Stimulated activated CD4-positive, alpha-beta T cell treated with anti-CD3 and anti-CD28 coated beads, Interleukin-1b, Interleukin-23, amount 100 ng/mL, for 48 hours (primary cell): ENCODE measurements around the gene SH3RF3.

ENCODE experiments used
- DNase-seq: peaks from one replicate; pipeline ENCODE4 v3.0.0-alpha.2; 2020

The SH3RF3 gene

DNA sequence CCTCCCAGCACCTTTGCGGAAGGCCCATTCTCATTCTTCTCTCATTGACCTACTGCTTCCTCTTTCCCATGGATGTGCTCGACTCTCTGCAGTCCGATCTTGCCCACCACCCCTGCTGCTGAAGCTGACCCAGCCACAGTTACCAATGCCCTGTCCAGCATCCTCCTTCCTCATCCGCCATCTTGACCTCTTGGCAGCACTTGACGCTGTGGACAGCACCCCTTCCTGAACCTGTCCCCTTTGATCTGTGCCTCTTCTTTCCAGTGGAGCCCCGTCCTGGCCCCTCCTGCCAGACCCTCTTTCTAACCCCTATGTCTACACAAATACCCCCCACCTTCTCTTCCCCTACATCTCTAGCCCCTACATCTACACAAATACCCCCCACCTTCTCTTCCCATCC is 275.7 kb downstream of the SH3RF3 start:
- DNase-seq, result no peak

DNA sequence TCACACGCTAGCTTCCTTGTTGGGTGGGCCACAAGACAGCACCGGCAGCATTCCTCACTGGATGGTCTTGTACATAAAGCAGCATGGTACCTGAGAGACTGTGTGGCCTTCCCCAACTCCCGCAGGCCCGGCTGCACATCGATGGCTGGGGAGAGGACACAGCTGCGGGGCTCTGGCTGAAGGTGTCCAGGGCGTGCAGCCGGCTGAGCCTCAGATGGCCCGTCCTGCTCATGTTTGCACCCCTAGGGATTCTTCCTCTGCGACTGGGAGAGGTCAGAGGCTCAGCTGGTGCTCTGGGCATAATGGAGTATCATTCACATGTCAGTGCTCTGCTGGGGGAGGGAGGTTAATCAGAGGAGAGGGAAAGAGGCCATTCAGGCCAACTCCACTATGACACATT is 276.9 kb downstream of the SH3RF3 start:
- no peak for DNase-seq

DNA sequence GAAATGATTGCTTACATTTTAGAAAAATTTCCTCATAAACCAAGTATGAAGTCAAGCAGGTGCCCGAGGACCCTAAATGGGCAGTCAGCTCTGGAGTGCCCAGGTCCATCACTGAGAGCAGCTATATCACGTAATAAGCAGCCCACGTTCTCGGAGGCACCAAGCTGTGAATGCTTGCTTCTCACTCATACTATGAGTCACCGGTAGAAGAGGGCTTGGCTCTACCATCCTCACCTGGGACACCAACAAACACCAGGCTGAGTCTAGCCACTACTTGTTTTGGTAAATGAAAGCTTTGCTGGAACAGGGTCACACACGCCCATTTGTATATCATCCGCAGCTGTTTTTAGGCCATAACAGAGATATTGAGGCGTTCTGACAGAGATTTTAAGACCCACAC is 277.3 kb downstream of the SH3RF3 start:
- no peak for DNase-seq

DNA sequence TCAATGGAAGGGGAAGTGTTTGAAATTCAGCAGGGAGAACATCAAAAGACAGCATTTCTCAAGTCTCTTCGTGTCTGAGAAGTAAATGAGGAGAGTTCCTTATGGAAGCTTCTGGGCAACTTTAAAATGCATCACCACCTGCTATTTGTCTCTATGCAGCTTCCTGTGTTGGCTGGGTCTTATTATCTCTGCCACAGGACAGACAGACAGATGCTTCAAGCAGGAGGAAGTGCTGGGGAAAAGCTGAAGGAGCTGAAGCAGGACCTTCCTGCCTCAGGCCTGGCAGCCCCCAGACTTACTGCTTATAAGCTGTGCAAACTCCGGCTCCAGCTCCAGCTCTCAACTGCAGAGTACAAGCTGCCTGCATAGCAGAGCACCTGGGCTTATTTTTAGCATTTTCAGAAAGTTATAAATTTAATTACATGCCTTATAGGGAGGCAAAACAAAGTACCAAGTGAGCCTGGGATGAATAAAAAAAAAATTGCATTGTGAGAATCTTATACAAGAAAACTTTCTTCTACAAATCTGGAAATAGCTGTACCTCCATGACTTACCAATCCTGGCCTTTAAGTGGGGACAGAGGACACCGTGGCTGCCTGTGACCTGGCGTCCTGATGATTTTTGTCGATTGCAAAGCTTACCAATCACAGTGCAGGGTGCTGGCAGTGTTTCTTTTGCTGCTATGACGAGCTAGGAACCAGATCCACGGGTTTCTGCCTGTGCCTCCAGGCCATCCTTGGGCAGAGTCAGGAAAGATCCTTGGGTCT is 278.5 kb downstream of the SH3RF3 start:
- no peak for DNase-seq

DNA sequence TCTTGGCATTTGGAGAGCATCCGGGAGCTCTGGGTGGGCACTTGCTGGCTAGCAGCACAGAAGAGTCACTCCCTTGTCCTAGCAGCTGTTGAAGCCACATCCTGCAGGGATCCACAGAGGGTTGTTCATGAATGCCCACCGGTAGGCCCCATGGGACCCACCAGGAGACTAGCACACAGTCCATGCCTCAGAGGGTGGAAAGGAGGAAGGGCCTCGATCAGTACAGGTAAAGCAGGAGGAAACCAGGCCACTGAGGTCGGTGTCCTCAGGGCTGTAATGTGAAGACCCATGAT is 279.0 kb downstream of the SH3RF3 start:
- no peak for DNase-seq

DNA sequence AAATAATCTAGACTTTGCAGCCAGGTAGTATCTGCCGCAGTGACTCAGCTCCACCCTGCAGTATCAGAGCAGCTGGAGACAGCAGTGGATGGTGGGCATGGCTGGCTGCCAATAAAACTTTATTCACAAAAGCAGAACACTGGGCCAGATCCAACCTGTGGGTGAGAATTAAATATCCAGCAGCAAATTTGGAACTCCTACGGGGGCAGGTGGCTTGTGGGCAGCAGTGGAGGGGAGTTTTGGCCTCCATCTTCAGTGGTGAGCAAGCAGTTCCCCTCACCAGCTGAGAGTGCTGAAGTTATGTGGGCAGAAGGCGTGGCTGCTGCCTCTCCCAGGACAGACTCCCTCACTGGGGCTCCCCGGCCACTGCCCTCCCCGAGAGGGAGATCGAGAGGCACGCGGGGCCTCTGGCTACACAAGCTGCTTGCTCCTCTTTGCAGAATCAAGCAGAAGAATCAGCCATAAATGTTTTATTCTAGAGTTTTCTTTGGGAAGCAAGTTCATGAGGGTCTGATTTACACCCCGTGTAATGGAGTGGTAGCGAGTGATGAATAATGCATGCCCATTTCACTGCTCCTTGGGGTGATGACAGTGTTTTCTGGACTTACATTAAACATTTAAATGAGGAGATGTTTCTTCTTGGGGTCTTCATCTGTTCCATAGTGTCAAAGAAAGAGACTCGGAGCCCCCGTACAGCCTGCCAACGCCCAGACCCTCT is 280.5 kb downstream of the SH3RF3 start:
- no peak for DNase-seq

DNA sequence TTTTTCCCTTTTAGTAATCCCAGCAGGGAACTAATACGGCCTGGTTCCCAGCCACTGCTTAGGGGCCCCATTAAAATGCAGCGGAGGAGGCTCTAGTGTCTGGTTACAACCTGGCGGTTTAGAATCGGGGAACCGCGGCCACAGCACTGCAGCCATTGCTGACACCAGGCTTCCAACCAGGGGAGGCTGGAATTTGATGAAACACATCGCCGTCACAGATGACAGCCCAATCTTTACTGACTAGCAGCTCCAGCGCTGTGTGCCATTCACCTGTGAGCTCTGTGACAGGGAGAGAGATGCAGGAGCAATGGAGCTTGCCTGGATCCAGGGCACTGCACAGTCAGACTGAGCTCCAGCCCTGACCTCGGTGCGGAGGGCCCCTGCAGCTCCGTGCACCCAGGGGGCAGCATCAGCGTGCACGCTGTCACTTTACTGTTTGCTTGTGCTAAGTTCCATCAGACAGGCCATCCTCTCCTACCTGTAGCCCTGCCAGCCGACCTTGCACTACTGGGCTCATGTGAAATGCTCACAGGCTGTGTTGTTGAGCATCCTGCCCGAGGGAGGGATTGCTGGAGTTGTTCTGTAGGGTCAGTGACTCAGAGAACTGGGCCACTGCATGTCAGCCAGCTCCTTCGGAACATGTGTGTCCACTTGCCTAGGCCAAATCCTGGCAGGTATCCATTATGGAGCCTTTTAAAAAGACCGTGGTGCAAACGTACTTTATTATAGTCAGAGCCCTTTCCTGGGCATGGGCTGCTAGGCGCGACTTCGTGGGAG is 281.2 kb downstream of the SH3RF3 start:
- no peak for DNase-seq

DNA sequence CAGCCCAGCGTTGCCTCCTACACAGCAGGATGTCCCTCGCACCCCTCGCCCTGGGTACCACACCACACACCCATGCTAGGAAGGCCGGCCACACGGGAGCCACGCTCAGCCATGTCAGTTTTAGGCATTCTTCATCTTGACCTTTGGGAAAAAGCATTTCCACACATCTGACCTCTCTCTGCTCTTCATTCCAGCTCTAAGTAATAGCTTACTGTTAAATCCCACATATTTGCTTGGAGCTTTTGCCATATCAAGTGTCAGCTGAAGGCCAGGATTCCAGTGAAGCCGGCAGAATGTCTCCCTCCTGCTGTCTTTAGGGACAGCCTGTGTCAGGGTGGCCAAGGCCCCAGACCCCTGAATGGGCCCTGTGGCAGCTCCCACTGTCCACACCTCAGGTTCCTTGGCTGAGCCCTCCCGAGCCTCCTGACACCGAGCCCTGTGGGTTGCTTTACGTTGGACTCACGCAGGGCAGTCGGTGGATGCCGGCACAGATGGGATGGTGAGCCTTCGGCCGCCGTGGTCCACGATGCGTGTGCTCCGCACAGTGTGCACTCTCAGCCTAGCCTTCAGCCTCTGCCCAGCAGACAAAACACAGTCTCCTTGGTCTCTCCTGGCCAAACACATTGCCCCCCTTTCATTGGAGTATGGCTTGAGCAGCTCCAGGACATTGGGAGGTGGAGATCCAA is 282.8 kb downstream of the SH3RF3 start:
- DNase-seq, result no peak

DNA sequence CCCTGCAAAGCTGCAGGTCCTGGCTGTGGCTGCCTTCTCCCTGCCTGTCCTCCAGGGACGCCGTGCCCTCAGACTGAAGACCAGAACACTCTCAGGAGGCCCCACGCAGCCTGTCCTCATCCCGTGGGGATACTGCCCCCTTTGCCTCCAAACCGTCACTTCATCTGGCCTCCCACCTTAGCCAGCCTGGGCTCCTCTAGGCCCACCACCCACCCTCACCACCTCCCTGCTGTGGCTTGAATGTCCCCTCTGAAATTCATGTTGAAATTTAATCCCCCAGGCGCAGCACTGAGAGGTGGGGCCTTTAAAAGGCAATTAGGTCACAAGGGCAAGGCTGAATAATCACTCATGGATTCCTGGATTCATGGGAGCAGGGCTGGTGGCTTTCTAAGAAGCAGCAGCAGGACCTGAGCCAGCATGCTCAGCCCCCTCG is 286.6 kb downstream of the SH3RF3 start:
- no peak for DNase-seq

DNA sequence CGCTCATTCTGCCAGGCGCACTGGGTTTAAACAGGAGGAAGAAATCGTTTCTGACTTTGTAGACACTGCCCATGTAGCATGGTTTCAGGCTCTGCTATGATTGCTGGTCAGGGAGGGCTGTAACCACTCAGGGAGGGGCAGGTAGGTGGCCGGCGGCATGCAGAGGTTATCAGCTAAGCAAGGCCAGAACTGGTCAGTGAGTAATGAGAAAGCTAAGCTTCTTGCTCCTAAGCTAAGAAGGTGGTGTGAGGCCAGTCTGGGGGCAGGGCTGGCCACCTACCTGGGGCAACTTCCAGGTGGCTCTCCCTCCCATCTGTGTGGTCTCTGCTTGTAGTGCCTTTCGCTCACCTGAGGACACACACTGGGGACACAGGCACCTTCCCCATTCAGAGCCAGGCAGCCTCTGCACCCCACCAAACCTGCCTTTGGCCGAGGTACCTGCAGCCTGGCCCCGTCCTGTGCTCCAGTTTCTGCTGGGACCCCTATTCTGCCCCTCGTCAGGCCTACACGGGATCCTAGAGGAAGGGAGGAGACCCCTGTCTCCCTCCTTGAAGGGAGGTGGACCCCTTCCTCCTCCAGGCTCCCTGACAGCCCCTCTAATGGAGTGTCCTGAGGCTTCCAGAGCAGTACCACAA is 288.8 kb downstream of the SH3RF3 start:
- no peak for DNase-seq

DNA sequence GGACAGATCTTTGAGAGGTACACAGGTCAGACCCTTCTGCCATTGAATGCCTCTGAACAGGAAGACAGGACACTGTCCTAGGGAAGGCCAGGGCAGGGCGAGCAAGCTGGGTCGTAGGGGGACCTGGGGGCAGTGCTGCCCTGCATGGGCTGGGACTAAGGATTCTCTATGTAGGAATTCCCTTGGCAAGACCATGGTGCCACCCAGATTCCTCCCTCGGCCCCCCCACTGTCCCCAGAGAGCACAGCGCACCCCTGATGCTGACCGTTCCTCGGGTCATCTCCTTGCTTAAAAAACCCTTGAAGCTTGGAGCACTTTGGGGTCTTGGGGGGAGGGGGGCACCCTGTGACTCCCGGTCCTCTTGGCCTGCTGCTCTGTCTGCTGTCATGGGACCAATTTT is 289.7 kb downstream of the SH3RF3 start:
- DNase-seq, result no peak

DNA sequence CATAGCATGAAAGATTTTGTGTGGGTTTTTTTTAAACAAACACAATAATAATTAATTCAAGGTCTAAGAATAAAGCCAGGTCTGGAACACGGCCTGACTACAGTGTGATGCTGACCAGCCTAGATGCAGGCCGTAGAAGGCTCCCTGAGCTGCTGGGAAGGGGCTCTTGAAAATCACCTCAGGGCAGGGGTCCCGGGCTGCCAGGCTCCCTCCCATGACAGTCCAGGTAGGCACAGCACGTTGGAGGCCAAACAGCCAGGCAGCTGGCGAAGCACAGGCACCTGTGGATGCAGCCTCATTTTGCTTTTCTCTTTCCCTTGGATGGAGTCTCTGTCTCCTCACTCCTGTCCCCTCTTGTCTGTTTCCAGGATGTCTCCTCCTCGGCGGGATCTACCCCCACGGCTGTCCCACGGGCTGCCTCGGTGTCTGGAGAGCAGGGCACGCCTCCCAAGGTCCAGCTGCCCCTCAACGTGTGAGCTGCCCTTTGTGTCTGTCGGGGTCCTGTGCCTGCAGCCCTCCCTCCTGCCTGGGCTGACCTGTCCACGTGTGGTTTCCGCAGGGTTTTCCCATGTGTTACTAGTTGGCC is 290.3 kb downstream of the SH3RF3 start:
- DNase-seq, result no peak

DNA sequence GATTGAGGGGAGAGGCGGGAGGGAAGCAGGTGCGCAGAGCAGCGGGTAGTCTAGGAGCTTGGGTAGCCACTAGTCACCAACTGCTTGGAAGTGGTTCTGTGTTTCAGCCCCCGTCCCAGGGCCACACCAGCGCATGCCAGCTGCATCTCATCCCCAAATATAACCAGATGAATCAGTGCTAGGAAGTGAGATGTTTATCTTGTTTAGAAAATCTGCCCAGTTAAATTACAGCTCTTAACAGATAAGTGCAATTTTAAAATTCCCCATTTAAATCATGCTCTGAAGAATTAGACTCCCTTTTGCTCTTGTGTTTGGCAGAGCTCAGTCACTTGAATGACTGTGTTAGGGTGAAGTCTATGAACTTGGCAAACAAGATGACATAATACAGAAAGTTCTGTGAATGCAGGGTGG is 291.0 kb downstream of the SH3RF3 start:
- DNase-seq, result no peak

DNA sequence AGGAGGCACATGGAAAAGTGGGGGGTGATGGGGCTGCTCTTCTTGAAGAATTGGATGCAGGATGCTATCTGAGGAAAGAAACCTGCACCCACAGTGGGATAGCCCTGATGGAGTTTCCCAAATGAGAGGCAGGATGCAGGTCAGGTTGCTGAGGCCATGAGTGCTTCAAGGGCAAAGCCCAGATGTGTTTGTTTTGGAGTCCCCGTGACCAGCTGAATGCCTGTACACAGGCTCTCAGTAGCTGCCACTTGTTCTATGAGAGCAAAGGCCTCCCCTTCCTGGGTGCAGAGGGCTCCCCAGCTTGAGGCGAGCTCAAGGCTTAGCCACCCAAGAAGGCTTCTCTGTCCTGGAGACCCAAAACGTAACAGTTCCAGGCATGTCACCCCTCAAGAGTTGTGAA is 292.1 kb downstream of the SH3RF3 start:
- no peak for DNase-seq

DNA sequence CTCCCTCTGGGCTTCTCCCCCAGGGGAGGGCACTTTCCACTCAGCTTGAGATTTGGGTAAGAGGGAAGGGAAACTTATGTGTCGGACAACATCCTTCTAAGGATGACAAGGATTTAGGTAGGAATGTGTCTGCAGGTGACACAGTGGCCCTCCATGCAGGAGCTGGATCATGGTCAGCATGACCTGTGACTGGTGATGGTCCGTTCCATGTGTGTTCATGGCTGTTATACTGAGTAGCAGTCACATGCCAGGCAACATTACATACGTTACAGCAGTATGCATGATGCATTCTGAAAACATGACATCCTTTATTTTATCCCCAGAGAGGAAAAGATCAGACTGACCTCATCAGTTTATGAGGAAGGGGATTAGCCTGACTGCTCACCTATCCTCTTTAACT is 292.6 kb downstream of the SH3RF3 start:
- DNase-seq, result no peak

DNA sequence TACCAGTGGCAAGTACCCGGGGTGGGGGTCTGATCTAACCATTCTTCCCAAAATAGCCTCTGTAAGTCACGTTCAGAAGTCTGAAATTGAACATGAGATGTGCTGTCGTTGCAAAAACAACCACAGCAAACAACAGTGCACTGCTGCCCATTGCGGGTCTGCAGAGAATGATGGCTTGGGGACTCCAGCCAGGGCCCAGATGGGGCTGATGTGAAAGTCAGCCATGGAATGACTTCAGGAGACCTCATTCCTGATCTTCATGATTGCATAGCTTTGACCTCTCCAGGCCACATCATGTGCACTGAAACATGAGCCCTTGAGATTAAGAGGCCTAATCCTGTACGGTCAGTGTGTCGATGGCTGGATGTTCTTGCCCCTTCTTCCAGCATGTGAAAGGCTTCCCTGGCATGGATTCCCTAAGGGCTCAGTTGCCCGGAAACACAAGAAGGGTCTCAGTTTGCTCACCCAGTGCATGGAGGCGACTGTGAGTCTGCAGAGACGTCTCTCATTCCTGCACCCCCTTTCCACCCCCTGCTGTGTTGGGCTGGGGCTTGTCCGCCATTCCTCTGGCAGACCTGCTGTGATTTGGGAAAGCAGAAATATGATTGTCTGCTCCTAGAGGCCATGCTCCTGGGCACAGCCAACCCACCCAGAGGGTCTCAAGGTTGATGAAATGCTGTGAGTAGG is 293.2 kb downstream of the SH3RF3 start:
- no peak for DNase-seq

DNA sequence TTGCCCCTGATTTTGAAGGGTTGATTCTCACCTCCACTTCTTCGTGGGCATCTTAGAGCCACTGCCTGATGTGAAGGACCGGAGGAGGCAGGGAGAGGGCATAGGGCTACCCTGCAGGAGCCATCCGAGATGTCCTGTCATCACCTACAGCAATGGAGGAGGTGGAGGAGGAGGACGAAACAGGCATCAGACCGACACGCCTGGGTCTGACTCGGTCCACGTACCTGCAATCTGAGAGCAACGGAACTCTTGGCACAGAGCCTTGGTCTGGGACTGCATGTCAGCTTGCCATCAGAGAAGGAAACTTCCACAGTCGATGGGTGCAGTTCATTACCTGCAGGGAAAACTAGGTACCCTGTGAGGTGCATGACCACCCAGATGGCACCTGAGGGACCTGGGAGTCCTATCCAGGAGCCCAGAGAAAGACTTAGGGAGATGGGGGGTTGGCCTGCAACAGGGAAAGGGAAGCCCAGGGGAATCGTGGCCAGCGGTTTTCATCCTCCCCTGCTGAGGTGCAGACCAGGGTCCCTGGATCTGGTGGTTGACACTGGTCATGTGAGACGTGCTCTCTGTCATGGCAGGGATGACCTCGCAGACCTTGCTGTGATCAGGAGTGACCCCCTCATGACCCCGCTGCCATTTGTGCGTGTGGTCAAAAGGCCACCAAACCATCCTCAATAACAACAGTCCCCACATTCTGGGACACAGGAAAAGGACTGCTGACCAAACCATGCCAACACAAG is 293.9 kb downstream of the SH3RF3 start:
- DNase-seq, result no peak

DNA sequence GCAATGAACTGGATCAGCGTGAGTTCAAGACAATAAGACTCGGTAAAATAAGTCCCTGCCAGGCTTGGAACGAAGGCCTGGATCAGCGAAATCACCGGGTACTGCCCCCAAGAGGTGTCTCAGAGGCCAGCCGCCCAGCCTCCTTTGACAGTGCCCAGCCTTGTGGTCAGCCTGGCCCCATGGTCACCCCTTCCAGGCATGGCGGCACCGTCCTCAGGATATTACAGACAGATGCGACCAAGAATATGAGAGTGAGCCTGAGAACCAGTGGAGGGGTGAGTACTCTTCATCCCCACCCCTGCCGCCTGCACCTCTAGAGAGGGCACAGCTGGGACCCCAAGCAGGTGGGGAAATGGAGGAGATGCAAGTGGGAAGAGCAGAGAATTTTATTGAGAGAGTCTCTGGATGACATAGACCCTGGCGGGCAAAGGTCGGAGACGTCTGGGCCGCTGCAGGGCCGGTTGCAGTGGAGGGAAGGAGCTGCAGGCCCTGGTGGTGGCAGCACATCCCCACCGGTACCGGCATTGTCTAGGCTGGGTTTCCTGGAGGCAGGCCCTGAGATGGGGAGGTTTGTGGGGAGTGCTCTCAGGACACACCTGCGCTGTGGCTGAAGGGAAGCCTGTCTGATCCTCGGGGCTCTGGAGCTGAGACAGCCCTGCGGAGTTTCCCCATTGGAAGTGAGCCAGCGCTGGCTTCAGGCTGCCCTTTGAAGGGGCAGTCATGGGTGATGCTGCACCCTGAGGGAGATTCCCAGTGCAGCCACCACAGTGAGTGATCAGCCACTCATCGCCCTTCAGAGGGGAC is 294.8 kb downstream of the SH3RF3 start:
- DNase-seq, result no peak

DNA sequence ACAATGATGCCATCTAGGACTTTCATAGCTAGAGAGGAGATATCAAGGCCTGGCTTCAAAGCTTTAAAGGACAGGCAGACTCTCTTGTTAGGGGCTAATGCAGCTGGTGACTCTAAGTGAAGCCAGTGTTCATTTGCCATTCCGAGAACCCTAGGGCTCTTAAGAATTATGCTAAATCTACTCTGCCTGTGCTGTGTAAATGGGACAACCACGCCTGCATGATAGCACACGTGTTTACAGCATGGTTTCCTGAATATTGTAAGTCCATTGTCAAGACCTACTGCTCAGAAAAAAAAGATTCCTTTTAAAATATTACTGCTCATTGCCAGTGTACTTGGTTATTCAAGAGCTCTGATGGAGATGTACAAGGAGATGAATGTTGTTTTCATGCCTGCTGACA is 296.4 kb downstream of the SH3RF3 start:
- no peak for DNase-seq

DNA sequence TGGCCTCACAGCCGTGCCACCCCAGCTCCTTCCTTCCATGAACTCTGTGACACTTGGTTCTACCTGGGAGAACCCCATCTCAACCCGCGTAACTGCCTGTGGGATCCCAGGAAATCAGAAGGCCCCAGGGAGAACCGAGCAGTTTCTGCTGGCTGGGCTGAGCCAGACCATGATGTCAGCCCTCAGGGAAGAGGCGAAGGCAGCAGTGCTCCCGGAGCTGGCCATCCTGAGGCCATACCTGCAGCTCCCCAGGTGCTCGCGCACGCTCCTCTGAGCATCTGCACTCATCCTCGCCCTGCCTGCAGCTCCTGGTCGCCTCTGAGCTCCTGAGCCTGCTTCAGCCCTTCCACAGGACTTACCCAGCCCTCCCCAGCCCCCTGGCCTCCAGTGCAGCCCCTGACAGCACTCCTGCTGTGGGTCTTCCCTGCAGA is 298.7 kb downstream of the SH3RF3 start:
- DNase-seq, result no peak
